HG03558 (cell line): ENCODE measurements around the gene NT5DC2.

Experiments
- ATAC-seq: cut with Tn5 transposase; IDR thresholded peaks from one replicate; pipeline ENCODE4 v1.9.1; 2021; ENCODE audit warnings: moderate number of reproducible peaks; ENCODE audit not compliant: unreplicated experiment; ENCODE audit errors: extremely low read depth

NT5DC2 gene

GRCh38 chr3:52533623-52534280, at the start of gene NT5DC2:
NT5DC2 (minus strand) TSS chr3:52533857; CDS start chr3:52533737, 120 bp downstream.
- ATAC-seq: no peak

DNA sequence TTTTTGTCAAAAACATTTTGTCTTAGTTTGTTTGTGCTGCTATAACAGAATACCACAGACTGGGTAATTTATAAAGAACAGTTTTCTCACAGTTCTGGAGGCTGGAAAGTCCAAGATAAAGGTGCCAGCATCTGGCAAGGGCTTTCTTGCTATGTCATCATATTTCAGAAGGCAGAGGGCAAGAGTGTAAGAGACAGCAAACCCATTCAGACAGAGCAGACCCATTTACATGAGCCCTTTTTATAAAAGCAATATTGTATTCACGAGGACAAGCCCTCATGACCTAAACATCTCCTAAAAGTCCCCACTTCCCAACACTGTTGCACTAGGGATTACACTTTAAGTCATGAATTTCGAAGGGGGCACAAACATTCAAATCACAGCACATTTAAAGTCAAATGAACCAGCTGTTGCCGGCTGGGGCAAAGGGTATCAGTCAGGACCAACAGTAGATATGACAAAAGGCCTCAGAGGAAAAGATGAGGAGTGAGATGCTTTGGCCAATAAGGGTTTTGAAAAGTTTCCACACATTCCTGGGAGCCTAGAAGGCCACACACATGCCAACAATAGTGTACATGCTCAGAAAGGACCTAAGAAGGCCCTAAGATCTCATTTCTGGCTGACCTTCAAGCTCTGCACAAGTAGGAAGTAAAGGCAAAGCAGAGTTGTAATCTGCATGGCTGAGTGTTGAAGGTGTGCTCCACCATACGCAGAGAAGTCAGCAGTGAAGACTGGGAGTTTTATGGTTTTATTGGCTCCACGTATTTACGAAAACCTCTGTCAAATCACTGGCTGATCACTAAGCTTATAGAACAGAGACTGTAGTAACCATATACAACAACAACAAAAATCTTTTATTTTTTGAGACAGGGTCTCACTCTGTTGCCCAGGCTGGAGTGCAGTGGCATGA, 40.7 kb upstream of the NT5DC2 start:
- no peak for ATAC-seq

- no peak for ATAC-seq
Observed at GRCh38 chr3:52572221-52572620, 38.6 kb upstream of the NT5DC2 start.

DNA sequence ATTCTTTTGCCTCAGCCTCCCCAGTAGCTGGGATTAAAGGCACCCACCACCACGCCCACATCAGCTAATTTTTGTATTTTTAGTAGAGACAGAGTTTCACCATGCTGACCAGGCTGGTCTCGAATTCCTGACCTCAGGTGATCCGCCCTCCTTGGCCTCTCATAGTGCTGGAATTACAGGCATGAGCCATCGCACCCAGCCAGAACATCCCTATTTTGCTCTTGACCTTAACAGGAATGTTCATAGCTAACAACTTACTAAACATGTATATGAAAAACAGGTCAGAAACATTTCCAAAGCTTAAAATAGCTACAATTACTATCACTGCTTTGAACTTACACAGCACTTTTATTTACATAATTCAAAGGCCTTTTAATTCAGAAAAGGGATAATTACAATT, 36.4 kb upstream of the NT5DC2 start:
- no peak for ATAC-seq

- no peak for ATAC-seq
Observed at GRCh38 chr3:52568069-52568468, 34.4 kb upstream of the NT5DC2 start.

GRCh38 chr3:52563984-52564383, 30.3 kb upstream of the NT5DC2 start:
- ATAC-seq: no peak

DNA sequence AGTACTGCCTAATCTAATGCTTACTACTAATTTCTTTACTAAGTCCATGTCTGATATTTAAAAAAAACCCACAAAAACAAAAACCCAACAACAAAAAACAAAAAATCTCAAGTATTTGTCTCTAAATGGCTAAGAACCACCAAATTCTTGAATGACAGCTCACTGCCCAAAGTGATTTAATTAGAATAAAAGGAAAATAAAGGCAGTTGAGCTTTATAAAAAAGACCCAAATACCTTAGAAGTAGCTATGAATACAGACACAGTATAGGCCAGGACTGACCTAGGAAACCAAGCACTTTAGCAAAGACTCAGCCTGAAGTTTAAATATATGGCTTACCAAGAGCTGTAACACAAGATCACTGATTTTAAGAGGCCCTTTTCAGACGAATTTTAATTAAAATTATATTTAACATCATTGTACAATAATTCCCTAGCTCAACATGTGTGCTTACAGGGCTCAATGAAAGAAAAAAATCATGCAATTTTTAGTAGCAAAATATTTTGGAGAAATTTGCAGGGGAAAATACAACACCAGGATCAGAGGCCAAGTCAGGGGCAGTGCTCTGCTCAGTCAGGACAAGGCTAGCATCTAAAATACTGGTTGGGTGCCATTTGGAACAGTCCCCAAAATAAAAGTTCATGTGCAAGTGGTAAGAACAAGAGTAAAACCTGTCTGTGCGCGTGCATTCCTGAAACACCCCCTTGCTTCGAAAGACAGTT, 27.5 kb upstream of the NT5DC2 start:
- no peak for ATAC-seq

GRCh38 chr3:52558436-52558835, 24.8 kb upstream of the NT5DC2 start:
- ATAC-seq: no peak

DNA sequence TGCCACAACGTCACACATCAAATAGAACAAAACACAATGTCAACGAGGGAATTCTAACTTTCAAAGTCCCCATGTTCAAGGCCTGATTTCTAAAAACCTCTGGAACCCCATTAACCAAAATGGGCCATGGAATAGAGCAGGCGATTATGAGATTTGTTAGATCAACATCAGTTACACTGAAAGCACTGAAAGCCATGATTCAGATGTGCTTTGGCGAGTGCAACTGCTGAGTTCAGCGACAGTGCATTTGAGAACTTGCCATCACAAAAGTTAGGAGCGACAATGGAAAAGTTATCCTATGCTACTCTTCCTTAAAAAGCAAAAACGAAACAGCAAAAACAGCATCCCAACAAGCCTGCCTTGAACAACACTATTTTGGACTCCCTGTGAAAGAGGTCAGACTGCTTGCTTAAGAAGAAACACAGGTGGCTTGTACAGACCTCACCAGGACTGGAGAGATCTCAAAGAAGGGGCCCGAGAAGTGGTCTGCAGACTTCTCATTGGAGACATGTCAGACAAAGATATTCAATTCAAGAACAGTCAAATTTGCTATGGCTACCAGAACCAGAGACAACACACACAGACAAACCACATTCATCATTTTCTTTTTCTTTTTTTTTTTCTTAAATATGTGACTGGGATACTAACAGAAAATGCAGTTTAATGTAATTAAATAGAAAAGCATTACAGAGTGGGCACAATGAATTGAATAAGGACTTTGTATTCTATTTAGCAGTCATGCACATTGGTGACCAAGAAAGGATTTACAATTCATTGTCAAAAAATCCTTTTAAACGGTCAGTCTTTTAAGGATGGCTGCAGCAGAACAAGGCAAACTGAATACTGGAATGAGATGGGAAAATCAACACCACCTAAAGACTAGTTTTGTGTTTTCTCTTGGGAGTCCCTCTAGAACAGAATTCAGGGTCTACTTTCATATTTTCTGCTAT, 23.6 kb upstream of the NT5DC2 start:
- ATAC-seq: no peak

GRCh38 chr3:52555056-52555455, 21.4 kb upstream of the NT5DC2 start:
- ATAC-seq: no peak

GRCh38 chr3:52554026-52554755, 20.5 kb upstream of the NT5DC2 start:
- no peak for ATAC-seq

DNA sequence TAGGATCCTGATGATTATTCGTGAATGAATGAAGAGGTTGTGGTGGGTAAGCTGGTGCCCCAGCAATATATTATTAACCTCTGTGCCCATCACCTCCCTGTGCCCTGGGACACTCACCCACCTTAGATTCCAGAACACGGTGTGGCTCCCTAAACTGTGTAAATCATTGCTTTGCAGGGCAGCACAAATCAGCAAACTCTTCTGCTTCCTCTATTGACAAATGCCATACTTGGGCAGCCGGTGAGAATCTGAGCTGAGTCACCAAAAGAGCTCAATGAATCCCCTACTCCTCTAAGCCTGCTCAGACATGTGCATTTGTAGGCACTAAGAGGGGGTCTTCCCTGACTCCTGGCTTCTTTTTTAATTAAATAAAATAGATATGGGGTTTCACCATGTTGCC, 18.4 kb upstream of the NT5DC2 start:
- ATAC-seq: no peak

DNA sequence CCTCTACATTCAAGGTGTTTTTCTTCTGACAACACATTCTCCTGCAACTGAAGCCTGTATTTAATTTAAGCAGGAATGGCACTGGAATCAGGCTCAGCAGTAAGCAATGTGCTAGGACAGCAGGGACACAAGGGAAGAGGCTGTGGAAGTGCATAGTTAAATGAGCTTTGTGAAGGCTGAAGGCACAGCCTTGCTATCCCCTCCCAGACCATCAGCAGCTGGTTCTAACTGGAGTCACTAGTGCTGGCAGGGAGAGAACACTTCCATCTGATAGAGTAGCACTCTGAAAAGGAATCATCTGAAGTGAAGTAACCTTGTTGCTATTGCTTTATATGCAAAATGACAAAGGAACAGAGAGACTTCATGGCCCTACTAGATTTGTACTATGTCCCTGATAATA, 17.5 kb upstream of the NT5DC2 start:
- no peak for ATAC-seq

GRCh38 chr3:52547143-52547542, 13.5 kb upstream of the NT5DC2 start:
- ATAC-seq: no peak

DNA sequence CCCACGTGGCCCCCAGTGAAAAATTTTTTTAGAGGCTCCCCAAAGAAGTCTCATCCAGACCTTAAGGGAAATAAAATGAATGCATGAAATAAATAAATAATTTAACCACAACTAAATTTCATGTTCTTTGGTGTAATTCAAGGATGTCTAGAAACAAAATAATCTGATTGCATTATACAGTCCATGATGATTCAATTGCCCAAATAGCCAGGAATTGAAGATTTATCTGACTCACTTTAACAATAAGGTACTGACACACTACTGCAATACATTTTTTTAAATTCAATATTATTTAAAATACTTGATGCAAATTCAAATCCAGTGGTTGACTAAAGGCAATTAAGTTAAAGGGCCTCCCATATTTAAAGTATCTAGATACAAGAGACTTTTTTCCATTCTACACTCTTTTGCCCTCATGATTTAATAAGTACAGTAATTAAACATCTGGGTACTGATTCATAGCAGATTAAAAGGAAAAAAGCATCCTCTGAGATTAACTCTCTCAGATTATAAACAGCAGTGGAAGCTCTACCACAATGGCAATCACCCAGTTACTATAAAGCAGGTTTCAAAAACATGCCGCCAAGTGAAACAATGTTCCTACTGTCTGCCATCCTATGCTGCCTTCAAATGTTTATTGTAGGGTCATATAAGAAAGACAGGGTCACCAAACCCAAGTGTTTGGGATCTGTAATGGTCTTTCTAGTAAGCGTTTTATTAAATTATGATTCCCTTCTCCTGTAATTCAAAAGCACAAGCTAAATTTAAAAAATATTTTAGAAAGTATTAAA, 12.6 kb upstream of the NT5DC2 start:
- no peak for ATAC-seq

- no peak for ATAC-seq
Observed at GRCh38 chr3:52544937-52545336, 11.3 kb upstream of the NT5DC2 start.

DNA sequence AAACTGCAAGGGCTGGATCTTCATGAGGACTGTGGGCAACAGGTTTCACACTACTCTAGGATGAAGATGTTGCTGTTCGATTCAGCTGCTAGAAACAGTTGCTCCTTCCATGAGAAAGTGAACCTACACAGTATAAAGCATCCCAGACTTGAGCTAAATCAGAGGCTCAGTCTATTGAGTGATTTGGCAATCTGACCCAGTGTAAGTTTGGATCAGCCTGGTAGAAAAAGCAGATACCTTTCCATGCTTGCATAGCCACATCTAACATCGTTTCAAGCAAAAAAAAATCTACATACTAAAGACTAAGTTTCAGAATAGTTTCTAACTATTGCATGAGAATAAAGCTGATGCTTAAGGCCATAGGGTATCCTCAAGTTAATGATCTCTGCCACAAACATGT, 7.4 kb upstream of the NT5DC2 start:
- no peak for ATAC-seq

DNA sequence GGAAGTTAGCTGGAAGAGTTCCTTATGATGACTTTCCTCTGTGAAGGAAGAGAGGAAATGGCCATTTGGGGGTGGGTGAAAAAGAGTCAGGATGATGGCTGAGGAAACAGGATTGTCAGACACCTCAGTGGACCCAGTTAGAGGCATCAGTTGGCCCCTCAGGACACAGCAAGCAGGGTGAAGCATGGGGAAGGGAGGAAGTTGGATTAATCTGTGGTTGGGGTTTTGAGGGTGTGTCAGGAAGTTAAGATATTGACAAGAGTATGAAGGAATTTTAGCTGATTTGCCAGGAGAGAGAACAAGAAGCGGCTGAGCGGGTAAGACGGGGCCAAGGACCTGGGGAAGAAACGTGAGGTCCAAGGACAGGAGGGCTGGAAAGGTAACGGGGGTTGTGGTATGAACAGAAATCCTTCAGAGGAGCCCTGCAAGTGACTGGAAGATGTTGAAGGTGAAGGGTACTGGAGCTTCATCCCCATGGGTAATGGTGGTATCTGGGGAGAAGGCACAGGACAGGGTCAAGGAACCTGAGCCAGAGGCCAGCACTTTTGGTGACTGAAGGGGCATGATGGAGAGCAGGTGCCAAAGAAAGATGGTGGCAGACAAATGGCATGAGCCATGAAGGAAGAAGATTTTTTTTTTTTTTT, 5.5 kb upstream of the NT5DC2 start:
- no peak for ATAC-seq
